ENCODE measurements around the gene CAMTA1. TPM values are rescaled to one million over a fixed set of nuclear protein-coding genes. Genes with fewer than 3 reads are reported as not detected.

CAMTA1 gene
- polyA plus RNA-seq, 1 donor (not counting 4 experiments of a cell fraction or from before 2014, with no cell fraction given): 51.4 TPM

- no peak for FAIRE-seq
Observed at GRCh38 chr1:7585216-7585907, 800.1 kb downstream of the CAMTA1 start.

GRCh38 chr1:7586031-7586941 is 801.0 kb downstream of the CAMTA1 start:
- no peaks in the 10 kb centered on the region for H3K27me3 ChIP-seq (ENCODE audit: control insufficient read depth, extremely low read depth, insufficient read depth, low read length)
- TF ChIP-seq CTCF (optimal IDR thresholded peaks at IDR 0.05 in 1 of 3, IDR thresholded peaks at IDR 0.05 in 1 of 3, conservative IDR thresholded peaks at IDR 0.05 in 1 of 3; ENCODE audit: extremely low read depth in 1 of 3, insufficient read depth in 2 of 3, low read length in 3 of 3): no peak
- TF ChIP-seq EZH2 (IDR thresholded peaks at IDR 0.05; ENCODE audit: low read length): no peak
- no peak overlapping the region for H3K4me2 ChIP-seq (ENCODE audit: control insufficient read depth, extremely low read depth, insufficient read depth, low read depth, low read length)
- no peak overlapping the region for H3K27ac ChIP-seq (ENCODE audit: control insufficient read depth, insufficient read depth, low read length)
- H3K9me3 ChIP-seq (ENCODE audit: control insufficient read depth, low read depth, low read length): no peaks in the 10 kb centered on the region
- no peak overlapping the region for H2AFZ ChIP-seq (ENCODE audit: control insufficient read depth, low read length)
- FAIRE-seq (no peak), DNase-seq (ENCODE audit: low read depth, low spot score) (no peak)
- H3K36me3 ChIP-seq (ENCODE audit: control insufficient read depth in 2 of 2, extremely low read depth in 1 of 2, insufficient read depth in 2 of 2, low read length in 2 of 2): no peaks in the 10 kb centered on the region
- no peaks in the 10 kb centered on the region for H3K9me1 ChIP-seq (ENCODE audit: control insufficient read depth, extremely low read depth, insufficient read depth, low read length)
- dilution Hi-C loops (cut with MboI; ENCODE audit: extremely low pct_ligation_motif_present, low sequenced_read_pairs): no loop called here
- H3K79me2 ChIP-seq (ENCODE audit: control insufficient read depth, insufficient read depth, low read length): no peaks in the 10 kb centered on the region
- H3K9ac ChIP-seq (ENCODE audit: control insufficient read depth, extremely low read depth, insufficient read depth, low read length): no peak overlapping the region
- H3K4me3 ChIP-seq (ENCODE audit: control insufficient read depth in 2 of 3, extremely low read depth in 1 of 3, insufficient read depth in 2 of 3, low read depth in 1 of 3, low read length in 3 of 3): no peak overlapping the region
- no peaks in the 10 kb centered on the region for H3K4me1 ChIP-seq (ENCODE audit: control insufficient read depth, extremely low read depth, insufficient read depth, low read length)
- no peaks in the 10 kb centered on the region for H4K20me1 ChIP-seq (ENCODE audit: control insufficient read depth, extremely low read depth, insufficient read depth, low read length)

More at GRCh38 chr1:7585216-7585907, 800.1 kb downstream of the CAMTA1 start:
- Histone ChIP-seq H4K20me1 (ENCODE audit: control insufficient read depth, extremely low read depth, insufficient read depth, low read length) (no peaks in the 10 kb centered on the region), H2AFZ (ENCODE audit: control insufficient read depth, low read length) (no peak overlapping the region), H3K36me3 (ENCODE audit: control insufficient read depth in 2 of 2, extremely low read depth in 1 of 2, insufficient read depth in 2 of 2, low read length in 2 of 2) (no peaks in the 10 kb centered on the region), H3K9me1 (ENCODE audit: control insufficient read depth, extremely low read depth, insufficient read depth, low read length) (no peaks in the 10 kb centered on the region), H3K9me3 (ENCODE audit: control insufficient read depth, low read depth, low read length) (no peaks in the 10 kb centered on the region), H3K9ac (ENCODE audit: control insufficient read depth, extremely low read depth, insufficient read depth, low read length) (no peak overlapping the region), H3K4me2 (ENCODE audit: control insufficient read depth, extremely low read depth, insufficient read depth, low read depth, low read length) (no peak overlapping the region), H3K27me3 (ENCODE audit: control insufficient read depth, extremely low read depth, insufficient read depth, low read length) (no peaks in the 10 kb centered on the region), H3K4me1 (ENCODE audit: control insufficient read depth, extremely low read depth, insufficient read depth, low read length) (no peaks in the 10 kb centered on the region), H3K4me3 (ENCODE audit: control insufficient read depth in 2 of 3, extremely low read depth in 1 of 3, insufficient read depth in 2 of 3, low read depth in 1 of 3, low read length in 3 of 3) (no peak overlapping the region), H3K27ac (ENCODE audit: control insufficient read depth, insufficient read depth, low read length) (no peak overlapping the region), H3K79me2 (ENCODE audit: control insufficient read depth, insufficient read depth, low read length) (no peaks in the 10 kb centered on the region)
- TF ChIP-seq EZH2 (IDR thresholded peaks at IDR 0.05; ENCODE audit: low read length): no peak
- no peak for TF ChIP-seq CTCF (optimal IDR thresholded peaks at IDR 0.05 in 1 of 3, IDR thresholded peaks at IDR 0.05 in 1 of 3, conservative IDR thresholded peaks at IDR 0.05 in 1 of 3; ENCODE audit: extremely low read depth in 1 of 3, insufficient read depth in 2 of 3, low read length in 3 of 3)
- DNase-seq (ENCODE audit: low read depth, low spot score): no peak
- dilution Hi-C loops (cut with MboI; ENCODE audit: extremely low pct_ligation_motif_present, low sequenced_read_pairs): no loop called here

Data from keratinocyte (primary cell).